Adrenal gland (tissue), 12 donors: ENCODE measurements around the gene ANKFN1. TPM values are rescaled to one million over a fixed set of nuclear protein-coding genes. Genes with fewer than 3 reads are reported as not detected.

Experiments
- DNase-seq, 7 donors: peaks; one replicate each; pipeline ENCODE4 v3.0.0-alpha.2; 2019 to 2020
- H3K27ac ChIP-seq, 5 donors: fragments of 200-600 bp; sonication (generic) in 4 of 5; 1 replicate in 3 of 5; 2 replicates in 2 of 5; pipeline versions ENCODE4 v1.5.1 to v1.8.0; 2016 to 2020; ENCODE audit warnings: mild to moderate bottlenecking in 1 of 5
- H3K27me3 ChIP-seq: fragments of 200-600 bp; 2 replicates; pipeline ENCODE4 v1.8.0; 2021
- H3K36me3 ChIP-seq, 2 donors: fragments of 200-600 bp; replicated peaks in 1 of 2; 1 replicate in 1 of 2; 2 replicates in 1 of 2; pipeline versions ENCODE4 v1.5.1 to v1.8.0; 2018 to 2022
- H3K4me1 ChIP-seq, 2 donors: fragments of 200-600 bp; replicated peaks in 1 of 2; 1 replicate in 1 of 2; 2 replicates in 1 of 2; pipeline versions ENCODE4 v1.5.1 to v1.8.0; 2018 to 2021
- H3K4me3 ChIP-seq, 4 donors: fragments of 200-600 bp; sonication (generic) in 3 of 4; one replicate each; pipeline ENCODE4 v1.5.1; 2016 to 2018
- H3K9me3 ChIP-seq, 3 donors: fragments of 200-600 bp; sonication (generic) in 1 of 3; replicated peaks in 1 of 3; 1 replicate in 2 of 3; 2 replicates in 1 of 3; pipeline versions ENCODE4 v1.5.1 to v1.8.0; 2016 to 2021
- POLR2A ChIP-seq, 2 donors: fragments of 450-650 bp; IDR thresholded peaks; one replicate each; pipeline ENCODE4 v1.6.1; 2017; ENCODE audit warnings: antibody characterized with exemption in 2 of 2, mild to moderate bottlenecking in 2 of 2, moderate library complexity in 1 of 2
- WGBS, 4 donors: extraction: QIAGEN DNeasy Blood & Tissue Kit in 2 of 4; methylation state at CpG; one replicate each; pipeline versions ENCODE4 v1.1.5 to v1.1.7; 2013 to 2017; 5-methylcytosine and 5-hydroxymethylcytosine counted together
- intact Hi-C, 2 donors: fragments of 100-400 bp; cut with DNase I; formaldehyde crosslinking; loops; one replicate each; pipeline versions ENCODE4 v1.14.1 to v1.15.0; 2022 to 2023
- polyA plus RNA-seq, 3 donors: library from polyadenylated mRNA; stranded (reverse); fragments of 200-250 nt in 2 of 3; fragments of 350-450 nt in 1 of 3; fragmentation: Illumina TruSeq in 1 of 3; extraction: RNeasy Lipid Tissue Mini Kit (QIAGEN cat#74804) in 1 of 3; gene quantifications; one replicate each; pipeline ENCODE4 v1.2.3, GENCODE V29; 2013 to 2014
- total RNA-seq, 9 donors: library from RNA; depleted of rRNA in 4 of 9; stranded (reverse); fragments of >200 nt in 4 of 9; fragments of 120-200 nt in 1 of 9; fragmentation: NEBNext Ultra II Directional in 1 of 9; extraction: Animal tissue kit (Norgen Biotek cat#: 25700) in 1 of 9; gene quantifications; one replicate each; pipeline versions ENCODE4 v1.1.0 to v1.2.4, GENCODE V29; 2013 to 2023
- TF ChIP-seq, protein P1 (sequence below), 6 experiments: fragments of 450-650 bp in 4 of 6; fragments of 200-600 bp in 2 of 6; sonication (generic) in 1 of 6; IDR thresholded peaks; 1 replicate in 5 of 6; 2 replicates in 1 of 6; pipeline versions ENCODE4 v1.5.1 to v1.8.0; 2016 to 2021; ENCODE audit warnings: antibody characterized with exemption in 6 of 6, mild to moderate bottlenecking in 2 of 6, moderate library complexity in 1 of 6
- donor health status: healthy with polysubstance abuse.
- donor health status: Bipolar disorder and iron deficiency.
- donor health status: DM: yes; HTN: yes; CAD: no.
- donor health status: DM: no; HTN: no; CAD: no.
- donor health status: DM: no; HTN: no; CAD: no.
- donor health status: DM: yes; HTN: yes; CAD: no.

ANKFN1 gene
- total and polyA plus RNA-seq, 12 donors = 0.18 to 1.6 (median 0.41) TPM; not detected in 5

- no peaks in the 10 kb centered on the region for H3K27me3 ChIP-seq
- no peaks in the 10 kb centered on the region for H3K9me3 ChIP-seq
- intact Hi-C loops = no loop called here
- no peak overlapping the region for H3K4me3 ChIP-seq
- no peaks in the 10 kb centered on the region for H3K36me3 ChIP-seq
- no peak overlapping the region for H3K27ac ChIP-seq
- 64 to 73% (median 67%) methylated on average over 2 of the region's 2 CpGs for WGBS, 4 donors
- TF ChIP-seq POLR2A (IDR thresholded peaks at IDR 0.05) = no peak
- TF ChIP-seq, protein P1, sequence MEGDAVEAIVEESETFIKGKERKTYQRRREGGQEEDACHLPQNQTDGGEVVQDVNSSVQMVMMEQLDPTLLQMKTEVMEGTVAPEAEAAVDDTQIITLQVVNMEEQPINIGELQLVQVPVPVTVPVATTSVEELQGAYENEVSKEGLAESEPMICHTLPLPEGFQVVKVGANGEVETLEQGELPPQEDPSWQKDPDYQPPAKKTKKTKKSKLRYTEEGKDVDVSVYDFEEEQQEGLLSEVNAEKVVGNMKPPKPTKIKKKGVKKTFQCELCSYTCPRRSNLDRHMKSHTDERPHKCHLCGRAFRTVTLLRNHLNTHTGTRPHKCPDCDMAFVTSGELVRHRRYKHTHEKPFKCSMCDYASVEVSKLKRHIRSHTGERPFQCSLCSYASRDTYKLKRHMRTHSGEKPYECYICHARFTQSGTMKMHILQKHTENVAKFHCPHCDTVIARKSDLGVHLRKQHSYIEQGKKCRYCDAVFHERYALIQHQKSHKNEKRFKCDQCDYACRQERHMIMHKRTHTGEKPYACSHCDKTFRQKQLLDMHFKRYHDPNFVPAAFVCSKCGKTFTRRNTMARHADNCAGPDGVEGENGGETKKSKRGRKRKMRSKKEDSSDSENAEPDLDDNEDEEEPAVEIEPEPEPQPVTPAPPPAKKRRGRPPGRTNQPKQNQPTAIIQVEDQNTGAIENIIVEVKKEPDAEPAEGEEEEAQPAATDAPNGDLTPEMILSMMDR (IDR thresholded peaks at IDR 0.05) = no peak
- DNase-seq = no peak
- no peaks in the 10 kb centered on the region for H3K4me1 ChIP-seq
These were observed 271.3 kb downstream of the ANKFN1 start for GRCh38 chr17:56424543-56425044.

GRCh38 chr17:56425483-56425882, 272.2 kb downstream of the ANKFN1 start:
- Histone ChIP-seq H3K9me3 (no peaks in the 10 kb centered on the region), H3K4me1 (no peaks in the 10 kb centered on the region), H3K27ac (no peak overlapping the region), H3K36me3 (no peaks in the 10 kb centered on the region), H3K4me3 (no peak overlapping the region), H3K27me3 (no peaks in the 10 kb centered on the region)
- no peak for DNase-seq
- intact Hi-C loops = no loop called here
- TF ChIP-seq, protein P1 (IDR thresholded peaks at IDR 0.05) = no peak
- TF ChIP-seq POLR2A (IDR thresholded peaks at IDR 0.05) = no peak
- 84 to 87% (median 85%) methylated on average over 4 of the region's 4 CpGs for WGBS, 4 donors

- H3K4me1 ChIP-seq = no peaks in the 10 kb centered on the region
- H3K9me3 ChIP-seq = no peaks in the 10 kb centered on the region
- no peak overlapping the region for H3K27ac ChIP-seq
- TF ChIP-seq, protein P1 (IDR thresholded peaks at IDR 0.05) = no peak
- no peak for TF ChIP-seq POLR2A (IDR thresholded peaks at IDR 0.05)
- 67 to 92% (median 86%) methylated on average over 2 of the region's 2 CpGs for WGBS, 4 donors
- intact Hi-C loops = no loop called here
- H3K27me3 ChIP-seq = no peaks in the 10 kb centered on the region
- H3K4me3 ChIP-seq = no peak overlapping the region
- H3K36me3 ChIP-seq = no peaks in the 10 kb centered on the region
- no peak for DNase-seq
These were observed 273.6 kb downstream of the ANKFN1 start for GRCh38 chr17:56426901-56427300.

- TF ChIP-seq, protein P1 (IDR thresholded peaks at IDR 0.05) = no peak
- no peak for TF ChIP-seq POLR2A (IDR thresholded peaks at IDR 0.05)
- Histone ChIP-seq H3K27me3 (no peaks in the 10 kb centered on the region), H3K27ac (no peak overlapping the region), H3K4me1 (no peaks in the 10 kb centered on the region), H3K4me3 (no peak overlapping the region), H3K9me3 (no peaks in the 10 kb centered on the region), H3K36me3 (no peaks in the 10 kb centered on the region)
- intact Hi-C loops = no loop called here
- 57 to 60% (median 58%) methylated on average over 3 of the region's 3 CpGs for WGBS, 4 donors
- DNase-seq = no peak
These were observed 278.5 kb downstream of the ANKFN1 start for GRCh38 chr17:56431736-56432135.
